ENCODE data around the gene GNPDA2.
"Not testable (repeated sequence)": the region's sequence is repeated elsewhere in the genome, so short reads cannot be mapped to it uniquely, and the experiment has no call there.

- TF ChIP-seq CTCF (IDR thresholded peaks at IDR 0.05; ENCODE audit: low read depth, low read length); EZH2phosphoT487 (IDR thresholded peaks at IDR 0.05; ENCODE audit: low read depth): not testable (repeated sequence)
Measured at GRCh38 chr4:44728694-44729093, 2.3 kb upstream of the GNPDA2 start.
